Right atrium auricular region (tissue), 2 donors: Measurements from ENCODE around the gene R3HDM2. TPM values are rescaled to one million over a fixed set of nuclear protein-coding genes. Genes with fewer than 3 reads are reported as not detected.

Experiments used
- DNase-seq: peaks from one replicate; pipeline ENCODE4 v3.0.0-alpha.2; 2019; ENCODE audit warnings: low spot score
- H3K27ac ChIP-seq, 2 donors: fragments of 200-600 bp; sonication (generic); 1 replicate in 1 of 2; 2 replicates in 1 of 2; pipeline ENCODE4 v1.5.1; 2016 to 2019
- H3K27me3 ChIP-seq, 2 donors: fragments of 200-600 bp; sonication (generic); one replicate each; pipeline versions ENCODE4 v1.5.1 to v1.6.0; 2017 to 2019
- H3K36me3 ChIP-seq: fragments of 200-600 bp; sonication (generic); one replicate; pipeline ENCODE4 v1.5.1; 2016
- H3K4me1 ChIP-seq, 2 donors: fragments of 200-600 bp; sonication (generic); one replicate each; pipeline versions ENCODE4 v1.5.1 to v1.6.0; 2017 to 2019
- H3K4me3 ChIP-seq, 2 donors: fragments of 200-600 bp; sonication (generic); 1 replicate in 1 of 2; 2 replicates in 1 of 2; pipeline ENCODE4 v1.5.1; 2017 to 2019; ENCODE audit warnings: mild to moderate bottlenecking in 1 of 2, moderate library complexity in 1 of 2
- H3K9me3 ChIP-seq, 2 donors: fragments of 200-600 bp; sonication (generic); one replicate each; pipeline ENCODE4 v1.5.1; 2019
- CTCF ChIP-seq, 2 donors: fragments of 200-600 bp; sonication (generic); IDR thresholded peaks; one replicate each; pipeline ENCODE4 v1.5.1; 2019; ENCODE audit warnings: antibody characterized with exemption in 2 of 2
- total RNA-seq, 2 donors: library from RNA; depleted of rRNA; stranded (reverse); fragments of >200 nt; gene quantifications; one replicate each; pipeline ENCODE4 v1.1.0, GENCODE V29; 2016

R3HDM2 gene
- total RNA-seq, 2 donors from 2014 or later: 31.7 to 47.8 TPM

GRCh38 chr12:57250956-57251355 is 179.9 kb downstream of the R3HDM2 start, which contains the start of gene STAC3:
TSS of gene STAC3 (minus strand) at chr12:57251187. CDS start at chr12:57249636, 1,551 bp downstream.
- no peak within 1 kb of the TSS for H3K27ac ChIP-seq
- no peaks in the 10 kb centered on the region for H3K36me3 ChIP-seq
- H3K4me1 ChIP-seq: no peaks in the 10 kb centered on the region
- H3K27me3 ChIP-seq: no peaks in the 10 kb centered on the region
- TF ChIP-seq CTCF (IDR thresholded peaks at IDR 0.05): no peak
- DNase-seq: no peak
- no peak within 1 kb of the TSS for H3K4me3 ChIP-seq
- H3K9me3 ChIP-seq: no peaks in the 10 kb centered on the region

GRCh38 chr12:57250541-57250940 is 180.3 kb downstream of the R3HDM2 start:
- no peak for TF ChIP-seq CTCF (IDR thresholded peaks at IDR 0.05)
- Histone ChIP-seq H3K4me3 (no peak overlapping the region), H3K27me3 (no peaks in the 10 kb centered on the region), H3K36me3 (no peaks in the 10 kb centered on the region), H3K9me3 (no peaks in the 10 kb centered on the region), H3K4me1 (no peaks in the 10 kb centered on the region), H3K27ac (no peak overlapping the region)
- DNase-seq: no peak

- TF ChIP-seq CTCF (IDR thresholded peaks at IDR 0.05): no peak
- no peaks in the 10 kb centered on the region for H3K4me1 ChIP-seq
- H3K27ac ChIP-seq: no peak overlapping the region
- no peak overlapping the region for H3K4me3 ChIP-seq
- H3K9me3 ChIP-seq: no peaks in the 10 kb centered on the region
- no peak for DNase-seq
- no peaks in the 10 kb centered on the region for H3K27me3 ChIP-seq
- no peaks in the 10 kb centered on the region for H3K36me3 ChIP-seq
Measured at GRCh38 chr12:57248934-57249742, 181.7 kb downstream of the R3HDM2 start.

GRCh38 chr12:57247041-57247440 is 183.8 kb downstream of the R3HDM2 start:
- DNase-seq: no peak
- H3K27ac ChIP-seq: no peak overlapping the region
- no peaks in the 10 kb centered on the region for H3K36me3 ChIP-seq
- TF ChIP-seq CTCF (IDR thresholded peaks at IDR 0.05): no peak
- peaks cover 0 to 20% of the 10 kb centered on the region in 2 donors for H3K4me1 ChIP-seq
- H3K27me3 ChIP-seq: peaks cover 5 to 7% of the 10 kb centered on the region in 2 donors
- H3K9me3 ChIP-seq: no peaks in the 10 kb centered on the region
- H3K4me3 ChIP-seq: no peak overlapping the region

- no peak for DNase-seq
- peaks cover 0 to 47% of the 10 kb centered on the region in 2 donors for H3K4me1 ChIP-seq
- no peaks in the 10 kb centered on the region for H3K9me3 ChIP-seq
- H3K27me3 ChIP-seq: peaks cover 14 to 20% of the 10 kb centered on the region in 2 donors
- H3K27ac ChIP-seq: no peak overlapping the region
- TF ChIP-seq CTCF (IDR thresholded peaks at IDR 0.05): no peak
- no peaks in the 10 kb centered on the region for H3K36me3 ChIP-seq
- no peak overlapping the region for H3K4me3 ChIP-seq
Measured at GRCh38 chr12:57244312-57244696, 186.5 kb downstream of the R3HDM2 start.
